ENCODE data around the gene OR52I1. TPM values are rescaled to one million over a fixed set of nuclear protein-coding genes. Genes with fewer than 3 reads are reported as not detected.

The OR52I1 gene
- total RNA-seq, 1 donor from 2014 or later: not detected

DNA sequence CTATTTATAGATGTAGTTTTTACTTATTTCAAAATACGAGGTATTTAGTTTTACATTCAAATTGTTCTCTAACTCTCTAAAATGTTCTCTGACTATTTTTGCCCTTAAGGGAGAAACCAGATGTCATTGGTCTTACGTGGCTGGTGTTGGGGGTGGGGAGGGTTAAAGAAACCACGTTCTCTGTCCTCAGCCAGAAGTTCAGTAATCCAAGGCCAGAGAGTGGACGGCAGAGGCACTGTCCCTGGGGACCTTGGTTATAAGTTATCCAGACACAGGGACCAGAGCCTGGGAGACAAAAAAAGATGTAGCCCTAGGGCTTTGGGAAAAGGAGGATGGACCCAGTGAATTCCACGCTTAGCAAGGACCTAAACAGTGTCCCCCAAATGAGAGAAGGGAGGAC, 49.2 kb downstream of the OR52I1 start:
- no peak for TF ChIP-seq CTCF (IDR thresholded peaks at IDR 0.05)
- Mint-ChIP-seq H3K27me3 (ENCODE audit: low read depth) (no peaks in the 10 kb centered on the region), H3K9me3 (ENCODE audit: low read depth) (no peaks in the 10 kb centered on the region), H3K27ac (ENCODE audit: unreplicated experiment) (no peak overlapping the region), H3K4me1 (ENCODE audit: low read depth) (peaks cover 53% of the 10 kb centered on the region), H3K36me3 (ENCODE audit: low read depth) (no peaks in the 10 kb centered on the region), H3K4me3 (ENCODE audit: unreplicated experiment) (no peak overlapping the region)
- no peak for DNase-seq (ENCODE audit: low spot score)

DNA sequence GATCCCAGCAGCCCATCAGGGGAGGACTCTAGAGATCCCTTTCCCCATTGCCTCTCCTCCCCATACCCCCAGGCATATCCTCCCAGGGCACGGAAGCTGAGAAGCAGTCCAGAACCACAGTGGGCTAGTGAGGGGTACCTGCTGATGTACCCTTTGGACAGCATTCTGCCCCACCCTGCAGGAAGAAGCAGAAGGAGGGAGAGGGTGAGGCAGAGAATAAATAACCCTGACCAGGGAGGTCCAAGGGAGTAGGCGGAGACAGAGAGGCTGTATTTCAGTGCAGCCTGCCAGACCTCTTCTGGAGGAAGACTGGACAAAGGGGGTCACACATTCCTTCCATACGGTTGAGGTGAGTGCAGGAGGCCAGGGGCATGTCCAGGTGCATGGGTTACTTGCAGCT, 49.8 kb downstream of the OR52I1 start, which contains the start of gene OR51E1:
TSS of gene OR51E1 (plus strand) at position 301 of the 400 bp plus-strand sequence. CDS start 8,545 bp downstream, outside the sequence.
- H3K4me1 Mint-ChIP-seq (ENCODE audit: low read depth): peaks cover 57% of the 10 kb centered on the region
- peak within 1 kb of the TSS; percentile 10 for H3K27ac Mint-ChIP-seq (ENCODE audit: unreplicated experiment)
- no peak for DNase-seq (ENCODE audit: low spot score)
- TF ChIP-seq CTCF (IDR thresholded peaks at IDR 0.05): no peak
- H3K27me3 Mint-ChIP-seq (ENCODE audit: low read depth): no peaks in the 10 kb centered on the region
- no peaks in the 10 kb centered on the region for H3K36me3 Mint-ChIP-seq (ENCODE audit: low read depth)
- peak within 1 kb of the TSS; percentile 11 for H3K4me3 Mint-ChIP-seq (ENCODE audit: unreplicated experiment)
- no peaks in the 10 kb centered on the region for H3K9me3 Mint-ChIP-seq (ENCODE audit: low read depth)

- H3K27me3 Mint-ChIP-seq (ENCODE audit: low read depth): peaks cover under 1% of the 10 kb centered on the region
- peak overlapping the region; percentile 11 for H3K4me3 Mint-ChIP-seq (ENCODE audit: unreplicated experiment)
Measured at GRCh38 chr11:4644233-4644632, 50.4 kb downstream of the OR52I1 start.

More at GRCh38 chr11:4644233-4644632, 50.4 kb downstream of the OR52I1 start:
- Mint-ChIP-seq H3K27ac (ENCODE audit: unreplicated experiment) (peak overlapping the region; percentile 10), H3K4me1 (ENCODE audit: low read depth) (peaks cover 57% of the 10 kb centered on the region), H3K36me3 (ENCODE audit: low read depth) (no peaks in the 10 kb centered on the region), H3K9me3 (ENCODE audit: low read depth) (no peaks in the 10 kb centered on the region)
- TF ChIP-seq CTCF (IDR thresholded peaks at IDR 0.05): no peak
- no peak for DNase-seq (ENCODE audit: low spot score)

Other genes with a start within 250 kb of the OR52I1 start
- not detected in 3 replicates for gene OR52B4, start 225.7 kb upstream of the OR52I1 start, total RNA-seq
- 10.3 to 14.0 TPM (median 12.3 TPM) in 3 replicates for gene TRIM21, start 200.3 kb upstream of the OR52I1 start, total RNA-seq
- gene OR52K2, start 144.7 kb upstream of the OR52I1 start, total RNA-seq: not detected in 3 replicates
- not detected in 3 replicates for gene OR52K1, start 111.4 kb upstream of the OR52I1 start, total RNA-seq
- not detected in 3 replicates for gene OR52M1, start 48.8 kb upstream of the OR52I1 start, total RNA-seq
- not detected in 3 replicates for gene OR52I2, start 12.3 kb upstream of the OR52I1 start, total RNA-seq
- gene TRIM68, start 14.2 kb downstream of the OR52I1 start, total RNA-seq: 9.7 to 13.5 TPM (median 10.3 TPM) in 3 replicates
- not detected in 3 replicates for gene OR51D1, start 43.4 kb downstream of the OR52I1 start, total RNA-seq
- gene OR51E1, start 49.9 kb downstream of the OR52I1 start, total RNA-seq: 0.22 to 1.6 TPM (median 1.2 TPM) in 3 replicates
- 0.97 to 3.2 TPM (median 3.1 TPM) in 3 replicates for gene OR51E2, start 103.8 kb downstream of the OR52I1 start, total RNA-seq
- not detected in 3 replicates for gene MMP26, start 110.7 kb downstream of the OR52I1 start, total RNA-seq
- not detected in 3 replicates for gene OR51F1, start 175.9 kb downstream of the OR52I1 start, total RNA-seq
- gene OR52R1, start 210.3 kb downstream of the OR52I1 start, total RNA-seq: not detected in 3 replicates
- gene OR51F2, start 227.3 kb downstream of the OR52I1 start, total RNA-seq: not detected in 3 replicates

All from chondrocyte (in vitro differentiated cells).